A549 (cell line): ENCODE results near the gene STRN.

ENCODE experiments used
- CTCF ChIP-seq: fragments of >200 bp; sonication (Bioruptor Twin); formaldehyde crosslinking; IDR thresholded peaks from 3 replicates; pipeline ENCODE4 v1.5.1; 2016
- EHF ChIP-seq: fragments of 250-450 bp; sonication (Bioruptor Pico); IDR thresholded peaks from 2 replicates; pipeline ENCODE4 v1.5.0; 2020; ENCODE audit warnings: mild to moderate bottlenecking
- ELK1 ChIP-seq: fragments of 150-350 bp; IDR thresholded peaks from 2 replicates; pipeline ENCODE4 v1.6.1; 2014; ENCODE audit warnings: low read depth, mild to moderate bottlenecking, low read length
- EP300 ChIP-seq, 2 experiments: fragments of >200 bp; sonication (Bioruptor Twin); formaldehyde crosslinking; IDR thresholded peaks; 2 replicates in 1 of 2; 3 replicates in 1 of 2; pipeline ENCODE4 v1.6.1; 2016 to 2017
- HDAC2 ChIP-seq: fragments of 200-600 bp; sonication (generic); IDR thresholded peaks from 2 replicates; pipeline ENCODE4 v1.6.1; 2016
- HOXA7 ChIP-seq: fragments of 250-450 bp; sonication (Bioruptor Pico); IDR thresholded peaks from 2 replicates; pipeline ENCODE4 v1.5.0; 2020; ENCODE audit warnings: mild to moderate bottlenecking, moderate library complexity
- MAX ChIP-seq: IDR thresholded peaks from 2 replicates; pipeline ENCODE4 v1.6.1; 2012
- NPAS2 ChIP-seq: fragments of 250-450 bp; sonication (Bioruptor Pico); IDR thresholded peaks from 2 replicates; pipeline ENCODE4 v1.8.0; 2022; ENCODE audit warnings: mild to moderate bottlenecking, moderate library complexity, borderline replicate concordance
- PHF8 ChIP-seq: fragments of 200-600 bp; sonication (generic); IDR thresholded peaks from 2 replicates; pipeline ENCODE4 v1.6.1; 2016; ENCODE audit warnings: low read depth, mild to moderate bottlenecking, antibody characterized with exemption, moderate library complexity, borderline replicate concordance
- RAD21 ChIP-seq, 2 experiments: fragments of >200 bp in 1 of 2; sonication (Bioruptor Twin) in 1 of 2; formaldehyde crosslinking in 1 of 2; IDR thresholded peaks in 1 of 2; conservative IDR thresholded peaks in 1 of 2; 2 replicates in 1 of 2; 3 replicates in 1 of 2; pipeline ENCODE4 v1.6.1; 2012 to 2018; ENCODE audit warnings: inconsistent platforms in 1 of 2

GRCh38 chr2:36988008-36988407 is 21.7 kb upstream of the STRN start:
- TF ChIP-seq PHF8 (no peak), RAD21 (conservative IDR thresholded peaks at IDR 0.05 in 1 of 2, IDR thresholded peaks at IDR 0.05 in 1 of 2) (no peak), CTCF (no peak), EP300 (IDR thresholded peaks at IDR 0.05) (no peak), MAX (no peak), NPAS2 (CRISPR knock-in tag) (no peak), HDAC2 (no peak), ELK1 (no peak), EHF (CRISPR knock-in tag) (no peak), HOXA7 (CRISPR knock-in tag) (no peak)
